Stimulated activated naive B cell treated with anti-CD40 and anti-IgM and Interleukin-4, amounts not matched to agents 10 μg/mL and 1 μg/mL and 100 μg/mL, for 72 hours (primary cell): ENCODE results near the gene ARHGAP32.
A peak's percentile ranks its signal among the peaks of the same experiment; 100 is the strongest.
"Not testable (repeated sequence)": the region's sequence is repeated elsewhere in the genome, so short reads cannot be mapped to it uniquely, and the experiment has no call there.

Experiments used
- ATAC-seq, 2 donors: fragments of 150-1000 bp; cut with Tn5 transposase; replicated peaks; 2 replicates each; pipeline ENCODE4 v1.10.0; 2021; ENCODE audit warnings: moderate library complexity in 1 of 2
- DNase-seq: peaks from one replicate; pipeline ENCODE4 v3.0.0; 2021
- H3K27ac Mint-ChIP-seq: one replicate; pipeline ENCODE4 v1.8.0; 2022; ENCODE audit warnings: mild to moderate bottlenecking, mixed read lengths
- H3K27me3 Mint-ChIP-seq, 2 donors: one replicate each; pipeline ENCODE4 v1.8.0; 2022; ENCODE audit warnings: mixed read lengths in 2 of 2
- H3K36me3 Mint-ChIP-seq, 2 donors: one replicate each; pipeline ENCODE4 v1.8.0; 2022; ENCODE audit warnings: mixed read lengths in 2 of 2, mild to moderate bottlenecking in 1 of 2
- H3K4me1 Mint-ChIP-seq, 2 donors: one replicate each; pipeline ENCODE4 v1.8.0; 2022; ENCODE audit warnings: mixed read lengths in 2 of 2, mild to moderate bottlenecking in 1 of 2
- H3K4me3 Mint-ChIP-seq, 2 donors: one replicate each; pipeline ENCODE4 v1.8.0; 2022; ENCODE audit warnings: mild to moderate bottlenecking in 2 of 2, mixed read lengths in 2 of 2, moderate library complexity in 1 of 2
- H3K9me3 Mint-ChIP-seq, 2 donors: one replicate each; pipeline ENCODE4 v1.8.0; 2022; ENCODE audit warnings: mixed read lengths in 2 of 2, mild to moderate bottlenecking in 1 of 2

ARHGAP32 gene

DNA sequence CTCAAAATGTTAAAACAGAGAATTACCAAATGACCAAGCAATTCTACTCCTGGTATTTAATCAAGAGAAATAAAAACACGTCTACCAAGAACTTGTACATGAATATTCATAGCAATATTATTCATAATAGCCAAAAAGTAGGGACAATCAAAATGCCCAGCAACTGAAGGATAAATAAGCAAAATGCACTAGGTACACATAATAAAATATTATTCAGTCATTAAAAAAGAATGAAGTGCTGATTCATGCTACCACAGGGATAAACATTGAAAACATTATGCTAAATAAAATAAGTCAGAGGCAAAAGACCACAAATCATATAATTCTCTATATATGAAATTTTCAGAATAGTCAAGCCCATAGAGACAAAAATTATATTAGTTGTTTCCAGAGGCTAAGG is 24.8 kb downstream of the ARHGAP32 start:
- Mint-ChIP-seq H3K36me3 (peaks cover 26 to 29% of the 10 kb centered on the region in 2 donors), H3K4me3 (no peak overlapping the region), H3K4me1 (peaks cover 3 to 10% of the 10 kb centered on the region in 2 donors), H3K27ac (no peak overlapping the region), H3K9me3 (peaks cover 29 to 38% of the 10 kb centered on the region in 2 donors), H3K27me3 (no peaks in the 10 kb centered on the region)
- DNase-seq (no peak), ATAC-seq (no peak)

DNA sequence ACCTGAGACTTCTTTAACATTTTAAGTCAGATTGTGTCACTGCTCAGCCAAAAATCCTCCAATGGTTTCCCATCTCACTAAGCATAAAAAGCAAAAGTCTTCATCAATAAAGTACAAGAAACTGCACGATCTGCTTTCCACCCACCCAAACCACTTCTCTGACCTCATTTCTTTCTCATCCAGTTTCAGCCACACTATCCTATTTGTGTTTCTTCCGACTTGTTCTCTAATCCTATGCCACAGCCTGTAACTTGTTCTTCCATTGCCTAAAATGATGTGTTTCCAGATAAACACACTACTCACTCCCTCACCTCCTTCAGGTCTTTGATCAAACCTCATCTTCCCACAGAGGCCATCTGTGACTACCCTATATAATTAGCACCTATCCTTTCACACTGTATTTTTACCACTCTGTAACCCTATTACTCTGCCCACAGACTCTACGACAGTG is 28.4 kb downstream of the ARHGAP32 start:
- DNase-seq (no peak), ATAC-seq (no peak)
- H3K9me3 Mint-ChIP-seq, result peaks cover 18 to 23% of the 10 kb centered on the region in 2 donors
- H3K27ac Mint-ChIP-seq, result no peak overlapping the region
- H3K27me3 Mint-ChIP-seq, result no peaks in the 10 kb centered on the region
- no peak overlapping the region for H3K4me3 Mint-ChIP-seq
- H3K36me3 Mint-ChIP-seq, result peaks cover 30 to 42% of the 10 kb centered on the region in 2 donors
- peaks cover 0 to 3% of the 10 kb centered on the region in 2 donors for H3K4me1 Mint-ChIP-seq

- H3K27ac Mint-ChIP-seq, H3K27me3 Mint-ChIP-seq, H3K4me1 Mint-ChIP-seq, H3K4me3 Mint-ChIP-seq, DNase-seq, ATAC-seq: not testable (repeated sequence)
- Mint-ChIP-seq H3K36me3 (peaks cover 39 to 66% of the 10 kb centered on the region in 2 donors), H3K9me3 (peaks cover 24 to 25% of the 10 kb centered on the region in 2 donors)
These were observed 35.0 kb downstream of the ARHGAP32 start for GRCh38 chr11:129157080-129157479.

DNA sequence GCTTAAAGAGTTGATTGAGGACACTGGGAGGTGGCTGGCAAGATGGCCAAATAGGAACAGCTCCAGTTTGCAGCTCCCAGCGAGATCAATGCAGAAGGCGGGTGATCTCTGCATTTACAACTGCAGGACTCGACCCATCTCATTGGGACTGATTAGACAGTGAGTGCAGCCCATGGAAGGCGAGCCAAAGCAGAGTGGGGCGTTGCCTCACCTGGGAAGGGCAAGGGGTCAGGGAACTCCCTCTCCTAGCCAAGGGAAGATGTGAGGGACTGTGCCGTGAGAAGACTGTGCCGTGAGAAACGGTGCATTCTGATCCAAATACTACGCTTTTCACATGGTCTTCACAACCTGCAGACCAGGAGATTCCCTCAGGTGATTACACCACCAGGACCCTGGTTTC is 36.4 kb downstream of the ARHGAP32 start:
- H3K9me3 Mint-ChIP-seq, result peaks cover 34 to 36% of the 10 kb centered on the region in 2 donors
- H3K4me1 Mint-ChIP-seq, result peaks cover 2 to 8% of the 10 kb centered on the region in 2 donors
- no peak overlapping the region for H3K27ac Mint-ChIP-seq
- no peak overlapping the region for H3K4me3 Mint-ChIP-seq
- DNase-seq (no peak), ATAC-seq (no peak)
- H3K27me3 Mint-ChIP-seq, result no peaks in the 10 kb centered on the region
- peaks cover 40 to 66% of the 10 kb centered on the region in 2 donors for H3K36me3 Mint-ChIP-seq

DNA sequence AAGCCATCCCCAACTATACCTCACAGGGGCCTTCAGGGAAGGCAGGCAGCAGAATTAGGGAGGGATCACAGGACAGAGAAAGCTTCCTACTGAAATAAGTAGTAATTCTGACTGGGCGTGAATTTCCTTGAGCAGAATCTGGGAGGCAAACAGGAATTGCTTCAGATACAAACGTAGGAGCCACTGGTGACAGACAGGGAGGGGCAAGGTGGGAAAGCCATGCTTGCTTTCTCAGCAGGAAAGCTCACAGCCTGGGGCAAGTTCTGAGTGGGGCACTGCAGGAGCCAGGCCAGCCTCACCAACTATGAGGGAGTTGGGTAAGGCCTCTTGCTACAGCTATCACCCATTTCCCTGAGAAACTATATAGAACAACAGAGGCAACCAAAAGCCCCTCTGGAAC is 43.6 kb downstream of the ARHGAP32 start:
- Mint-ChIP-seq H3K9me3 (peaks cover 32 to 36% of the 10 kb centered on the region in 2 donors), H3K27me3 (no peaks in the 10 kb centered on the region), H3K27ac (no peak overlapping the region), H3K4me1 (peaks cover 2 to 8% of the 10 kb centered on the region in 2 donors), H3K4me3 (no peak overlapping the region), H3K36me3 (peaks cover 33 to 40% of the 10 kb centered on the region in 2 donors)
- ATAC-seq (no peak), DNase-seq (no peak)

DNA sequence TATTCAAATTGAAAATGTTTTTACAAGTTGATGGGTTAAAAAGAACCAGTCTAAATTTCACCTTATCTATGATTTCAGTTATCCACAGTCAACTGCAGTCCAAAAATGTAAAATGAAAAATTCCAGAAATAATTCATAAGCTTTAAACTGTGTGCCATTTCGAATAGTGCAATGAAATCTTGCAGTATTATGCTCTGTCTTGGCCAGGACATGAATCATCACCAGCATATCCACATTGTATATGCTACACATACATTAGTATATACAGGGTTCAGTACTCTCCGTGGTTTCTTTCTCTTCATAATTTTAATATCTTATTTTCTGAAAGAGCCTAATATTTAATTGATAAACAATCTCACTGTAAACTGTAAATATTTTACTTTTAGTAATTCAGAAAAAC is 45.9 kb downstream of the ARHGAP32 start:
- ATAC-seq (no peak), DNase-seq (no peak)
- Mint-ChIP-seq H3K9me3 (peaks cover 19 to 22% of the 10 kb centered on the region in 2 donors), H3K4me3 (no peak overlapping the region), H3K27me3 (no peaks in the 10 kb centered on the region), H3K27ac (no peak overlapping the region), H3K36me3 (peaks cover 24 to 26% of the 10 kb centered on the region in 2 donors), H3K4me1 (peaks cover 0 to 3% of the 10 kb centered on the region in 2 donors)

- no peak overlapping the region for H3K27ac Mint-ChIP-seq
- H3K9me3 Mint-ChIP-seq, result peaks cover 10 to 14% of the 10 kb centered on the region in 2 donors
- H3K4me1 Mint-ChIP-seq, result peaks cover 0 to 3% of the 10 kb centered on the region in 2 donors
- H3K27me3 Mint-ChIP-seq, result no peaks in the 10 kb centered on the region
- ATAC-seq, result no peak
- H3K36me3 Mint-ChIP-seq, result peaks cover 16 to 17% of the 10 kb centered on the region in 2 donors
- no peak for DNase-seq
- H3K4me3 Mint-ChIP-seq, result no peak overlapping the region
These were observed 46.8 kb downstream of the ARHGAP32 start for GRCh38 chr11:129145276-129145675.

DNA sequence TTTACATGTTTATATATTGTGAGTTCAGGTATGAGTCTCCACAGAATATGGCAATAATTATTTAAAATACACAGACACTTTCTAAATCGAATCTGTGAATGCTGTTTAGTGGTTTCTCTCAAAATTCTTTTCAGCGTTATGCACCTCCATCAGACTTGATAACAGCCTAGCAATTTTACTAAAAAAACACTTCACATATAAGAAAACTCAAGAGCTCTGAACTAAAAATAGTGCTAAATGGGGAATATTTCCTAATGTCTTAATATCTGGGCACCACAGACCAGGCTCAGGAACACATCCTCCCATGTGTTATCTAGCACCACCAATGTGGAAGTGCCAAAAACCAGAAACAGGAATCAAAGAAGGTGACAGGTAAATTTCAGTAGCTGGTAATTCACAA is 47.9 kb downstream of the ARHGAP32 start:
- Mint-ChIP-seq H3K4me3 (no peak overlapping the region), H3K4me1 (peaks cover 0 to 3% of the 10 kb centered on the region in 2 donors), H3K36me3 (peaks cover 9 to 10% of the 10 kb centered on the region in 2 donors), H3K27ac (no peak overlapping the region), H3K9me3 (peaks cover 6 to 10% of the 10 kb centered on the region in 2 donors), H3K27me3 (no peaks in the 10 kb centered on the region)
- DNase-seq (no peak), ATAC-seq (no peak)

DNA sequence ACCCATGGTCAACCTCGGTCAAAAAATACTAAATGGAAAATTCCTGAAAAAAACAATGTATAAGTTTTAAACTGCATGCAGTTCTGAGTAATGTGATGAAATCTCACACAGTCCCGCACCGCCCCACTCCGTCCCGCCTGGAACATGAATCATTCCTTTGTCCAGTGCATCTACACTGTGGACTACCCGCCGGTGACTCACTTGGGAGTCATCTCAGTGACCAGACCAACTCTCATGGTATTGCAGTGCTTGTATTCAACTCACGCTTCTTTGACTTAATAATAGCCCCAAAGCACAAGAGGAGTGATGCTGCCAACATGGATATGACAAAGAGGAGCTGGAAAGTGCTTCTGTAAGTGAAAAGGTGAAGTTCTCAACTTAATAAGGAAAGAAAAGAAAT is 48.8 kb downstream of the ARHGAP32 start:
- peak in 1 of 2 donors; percentile 38 for ATAC-seq
- no peak for DNase-seq
- peaks cover 5 to 6% of the 10 kb centered on the region in 2 donors for H3K9me3 Mint-ChIP-seq
- H3K27ac Mint-ChIP-seq, result no peak overlapping the region
- peaks cover 0 to 3% of the 10 kb centered on the region in 2 donors for H3K4me1 Mint-ChIP-seq
- no peak overlapping the region for H3K4me3 Mint-ChIP-seq
- H3K27me3 Mint-ChIP-seq, result no peaks in the 10 kb centered on the region
- H3K36me3 Mint-ChIP-seq, result peaks cover 7 to 8% of the 10 kb centered on the region in 2 donors

GRCh38 chr11:129141748-129142523 is 50.2 kb downstream of the ARHGAP32 start:
- H3K27ac Mint-ChIP-seq, result no peak overlapping the region
- ATAC-seq, result no peak
- no peak overlapping the region for H3K4me3 Mint-ChIP-seq

GRCh38 chr11:129131316-129131715 is 60.8 kb downstream of the ARHGAP32 start:
- Mint-ChIP-seq H3K27me3 (no peaks in the 10 kb centered on the region), H3K4me1 (peaks cover 2 to 15% of the 10 kb centered on the region in 2 donors), H3K36me3 (peaks cover 0 to 7% of the 10 kb centered on the region in 2 donors), H3K9me3 (peaks cover 0 to 4% of the 10 kb centered on the region in 2 donors), H3K27ac (no peak overlapping the region), H3K4me3 (no peak overlapping the region)
- DNase-seq, result no peak
- ATAC-seq, result no peak

More at GRCh38 chr11:129141748-129142523, 50.2 kb downstream of the ARHGAP32 start:
- Mint-ChIP-seq H3K9me3 (peaks cover 0 to 2% of the 10 kb centered on the region in 2 donors), H3K4me1 (peaks cover 0 to 3% of the 10 kb centered on the region in 2 donors), H3K36me3 (peaks cover 2 to 3% of the 10 kb centered on the region in 2 donors), H3K27me3 (no peaks in the 10 kb centered on the region)
- no peak for DNase-seq

- H3K4me3 Mint-ChIP-seq, H3K9me3 Mint-ChIP-seq, ATAC-seq, H3K27me3 Mint-ChIP-seq, H3K36me3 Mint-ChIP-seq, DNase-seq, H3K27ac Mint-ChIP-seq: not testable (repeated sequence)
- peaks cover 2 to 15% of the 10 kb centered on the region in 2 donors for H3K4me1 Mint-ChIP-seq
These were observed 63.1 kb downstream of the ARHGAP32 start for GRCh38 chr11:129128881-129129620.

- H3K27me3 Mint-ChIP-seq, result no peaks in the 10 kb centered on the region
- DNase-seq, result no peak
- no peak for ATAC-seq
- peaks cover under 1 to 5% of the 10 kb centered on the region in 2 donors for H3K36me3 Mint-ChIP-seq
- H3K4me1 Mint-ChIP-seq, result no peaks in the 10 kb centered on the region
- no peak overlapping the region for H3K4me3 Mint-ChIP-seq
- no peak overlapping the region for H3K27ac Mint-ChIP-seq
- H3K9me3 Mint-ChIP-seq, result no peaks in the 10 kb centered on the region
These were observed 73.1 kb downstream of the ARHGAP32 start for GRCh38 chr11:129119036-129119435.

GRCh38 chr11:129117595-129118350 is 74.4 kb downstream of the ARHGAP32 start:
- DNase-seq (no peak), ATAC-seq (peak; percentile 55 to 64)
- Mint-ChIP-seq H3K4me3 (no peak overlapping the region), H3K27ac (no peak overlapping the region), H3K36me3 (peaks cover 3% of the 10 kb centered on the region in 2 donors), H3K9me3 (no peaks in the 10 kb centered on the region), H3K27me3 (no peaks in the 10 kb centered on the region), H3K4me1 (no peaks in the 10 kb centered on the region)
